ENCODE results near the gene GPC6.

GPC6 gene

GRCh38 chr13:93418398-93418797, 191.8 kb downstream of the GPC6 start:
- Histone ChIP-seq H3K9me3 (ENCODE audit: control insufficient read depth in 1 of 2, low read length in 2 of 2) (no peaks in the 10 kb centered on the region), H3K27ac (ENCODE audit: low read depth, low read length) (no peak overlapping the region)

GRCh38 chr13:93420206-93420605, 193.6 kb downstream of the GPC6 start:
- Histone ChIP-seq H3K9me3 (ENCODE audit: control insufficient read depth in 1 of 2, low read length in 2 of 2) (no peaks in the 10 kb centered on the region), H3K36me3 (ENCODE audit: control insufficient read depth in 1 of 2, insufficient read depth in 2 of 2, low read length in 2 of 2) (no peaks in the 10 kb centered on the region), H3K4me1 (ENCODE audit: control insufficient read depth in 1 of 2, insufficient read depth in 2 of 2, low read length in 2 of 2) (no peaks in the 10 kb centered on the region), H3K4me3 (ENCODE audit: low read depth in 1 of 2, low read length in 2 of 2) (no peak overlapping the region), H3K9ac (ENCODE audit: low read depth in 1 of 2, low read length in 2 of 2) (no peak overlapping the region), H3K27me3 (ENCODE audit: control insufficient read depth in 1 of 2, insufficient read depth in 2 of 2, low read length in 2 of 2) (no peaks in the 10 kb centered on the region), H3K27ac (ENCODE audit: low read depth, low read length) (no peak overlapping the region)

More at GRCh38 chr13:93418398-93418797, 191.8 kb downstream of the GPC6 start:
- no peaks in the 10 kb centered on the region for H3K27me3 ChIP-seq (ENCODE audit: control insufficient read depth in 1 of 2, insufficient read depth in 2 of 2, low read length in 2 of 2)
- H3K4me1 ChIP-seq (ENCODE audit: control insufficient read depth in 1 of 2, insufficient read depth in 2 of 2, low read length in 2 of 2): no peaks in the 10 kb centered on the region
- no peaks in the 10 kb centered on the region for H3K36me3 ChIP-seq (ENCODE audit: control insufficient read depth in 1 of 2, insufficient read depth in 2 of 2, low read length in 2 of 2)
- no peak overlapping the region for H3K9ac ChIP-seq (ENCODE audit: low read depth in 1 of 2, low read length in 2 of 2)
- no peak overlapping the region for H3K4me3 ChIP-seq (ENCODE audit: low read depth in 1 of 2, low read length in 2 of 2)

GRCh38 chr13:93420887-93421286, 194.3 kb downstream of the GPC6 start:
- Histone ChIP-seq H3K4me3 (ENCODE audit: low read depth in 1 of 2, low read length in 2 of 2) (no peak overlapping the region), H3K9me3 (ENCODE audit: control insufficient read depth in 1 of 2, low read length in 2 of 2) (no peaks in the 10 kb centered on the region), H3K9ac (ENCODE audit: low read depth in 1 of 2, low read length in 2 of 2) (no peak overlapping the region), H3K36me3 (ENCODE audit: control insufficient read depth in 1 of 2, insufficient read depth in 2 of 2, low read length in 2 of 2) (no peaks in the 10 kb centered on the region), H3K27me3 (ENCODE audit: control insufficient read depth in 1 of 2, insufficient read depth in 2 of 2, low read length in 2 of 2) (no peaks in the 10 kb centered on the region), H3K27ac (ENCODE audit: low read depth, low read length) (no peak overlapping the region), H3K4me1 (ENCODE audit: control insufficient read depth in 1 of 2, insufficient read depth in 2 of 2, low read length in 2 of 2) (no peaks in the 10 kb centered on the region)

GRCh38 chr13:93422980-93423543, 196.5 kb downstream of the GPC6 start:
- no peaks in the 10 kb centered on the region for H3K9me3 ChIP-seq (ENCODE audit: control insufficient read depth in 1 of 2, low read length in 2 of 2)
- H3K4me1 ChIP-seq (ENCODE audit: control insufficient read depth in 1 of 2, insufficient read depth in 2 of 2, low read length in 2 of 2): no peaks in the 10 kb centered on the region
- H3K27ac ChIP-seq (ENCODE audit: low read depth, low read length): no peak overlapping the region
- H3K9ac ChIP-seq (ENCODE audit: low read depth in 1 of 2, low read length in 2 of 2): no peak overlapping the region
- H3K4me3 ChIP-seq (ENCODE audit: low read depth in 1 of 2, low read length in 2 of 2): no peak overlapping the region
- H3K27me3 ChIP-seq (ENCODE audit: control insufficient read depth in 1 of 2, insufficient read depth in 2 of 2, low read length in 2 of 2): no peaks in the 10 kb centered on the region
- no peaks in the 10 kb centered on the region for H3K36me3 ChIP-seq (ENCODE audit: control insufficient read depth in 1 of 2, insufficient read depth in 2 of 2, low read length in 2 of 2)

GRCh38 chr13:93425411-93425810, 198.8 kb downstream of the GPC6 start:
- Histone ChIP-seq H3K4me3 (ENCODE audit: low read depth in 1 of 2, low read length in 2 of 2) (no peak overlapping the region), H3K9me3 (ENCODE audit: control insufficient read depth in 1 of 2, low read length in 2 of 2) (no peaks in the 10 kb centered on the region), H3K36me3 (ENCODE audit: control insufficient read depth in 1 of 2, insufficient read depth in 2 of 2, low read length in 2 of 2) (no peaks in the 10 kb centered on the region), H3K27me3 (ENCODE audit: control insufficient read depth in 1 of 2, insufficient read depth in 2 of 2, low read length in 2 of 2) (no peaks in the 10 kb centered on the region), H3K27ac (ENCODE audit: low read depth, low read length) (no peak overlapping the region), H3K4me1 (ENCODE audit: control insufficient read depth in 1 of 2, insufficient read depth in 2 of 2, low read length in 2 of 2) (no peaks in the 10 kb centered on the region), H3K9ac (ENCODE audit: low read depth in 1 of 2, low read length in 2 of 2) (no peak overlapping the region)

- H3K9ac ChIP-seq (ENCODE audit: low read depth in 1 of 2, low read length in 2 of 2): no peak overlapping the region
- no peaks in the 10 kb centered on the region for H3K27me3 ChIP-seq (ENCODE audit: control insufficient read depth in 1 of 2, insufficient read depth in 2 of 2, low read length in 2 of 2)
- no peak overlapping the region for H3K27ac ChIP-seq (ENCODE audit: low read depth, low read length)
- H3K36me3 ChIP-seq (ENCODE audit: control insufficient read depth in 1 of 2, insufficient read depth in 2 of 2, low read length in 2 of 2): no peaks in the 10 kb centered on the region
- H3K9me3 ChIP-seq (ENCODE audit: control insufficient read depth in 1 of 2, low read length in 2 of 2): no peaks in the 10 kb centered on the region
- no peak overlapping the region for H3K4me3 ChIP-seq (ENCODE audit: low read depth in 1 of 2, low read length in 2 of 2)
- no peaks in the 10 kb centered on the region for H3K4me1 ChIP-seq (ENCODE audit: control insufficient read depth in 1 of 2, insufficient read depth in 2 of 2, low read length in 2 of 2)
These were observed 203.8 kb downstream of the GPC6 start for GRCh38 chr13:93430381-93430780.

GRCh38 chr13:93435651-93436050, 209.0 kb downstream of the GPC6 start:
- no peaks in the 10 kb centered on the region for H3K9me3 ChIP-seq (ENCODE audit: control insufficient read depth in 1 of 2, low read length in 2 of 2)
- H3K4me1 ChIP-seq (ENCODE audit: control insufficient read depth in 1 of 2, insufficient read depth in 2 of 2, low read length in 2 of 2): no peaks in the 10 kb centered on the region
- no peaks in the 10 kb centered on the region for H3K27me3 ChIP-seq (ENCODE audit: control insufficient read depth in 1 of 2, insufficient read depth in 2 of 2, low read length in 2 of 2)
- H3K4me3 ChIP-seq (ENCODE audit: low read depth in 1 of 2, low read length in 2 of 2): no peak overlapping the region
- H3K27ac ChIP-seq (ENCODE audit: low read depth, low read length): no peak overlapping the region
- no peak overlapping the region for H3K9ac ChIP-seq (ENCODE audit: low read depth in 1 of 2, low read length in 2 of 2)
- H3K36me3 ChIP-seq (ENCODE audit: control insufficient read depth in 1 of 2, insufficient read depth in 2 of 2, low read length in 2 of 2): no peaks in the 10 kb centered on the region

- no peaks in the 10 kb centered on the region for H3K4me1 ChIP-seq (ENCODE audit: control insufficient read depth in 1 of 2, insufficient read depth in 2 of 2, low read length in 2 of 2)
- no peak overlapping the region for H3K4me3 ChIP-seq (ENCODE audit: low read depth in 1 of 2, low read length in 2 of 2)
- H3K36me3 ChIP-seq (ENCODE audit: control insufficient read depth in 1 of 2, insufficient read depth in 2 of 2, low read length in 2 of 2): no peaks in the 10 kb centered on the region
- H3K27ac ChIP-seq (ENCODE audit: low read depth, low read length): no peak overlapping the region
- H3K9me3 ChIP-seq (ENCODE audit: control insufficient read depth in 1 of 2, low read length in 2 of 2): no peaks in the 10 kb centered on the region
- H3K9ac ChIP-seq (ENCODE audit: low read depth in 1 of 2, low read length in 2 of 2): no peak overlapping the region
- no peaks in the 10 kb centered on the region for H3K27me3 ChIP-seq (ENCODE audit: control insufficient read depth in 1 of 2, insufficient read depth in 2 of 2, low read length in 2 of 2)
These were observed 210.5 kb downstream of the GPC6 start for GRCh38 chr13:93437081-93437480.

GRCh38 chr13:93446238-93446637, 219.6 kb downstream of the GPC6 start:
- no peaks in the 10 kb centered on the region for H3K36me3 ChIP-seq (ENCODE audit: control insufficient read depth in 1 of 2, insufficient read depth in 2 of 2, low read length in 2 of 2)
- no peaks in the 10 kb centered on the region for H3K4me1 ChIP-seq (ENCODE audit: control insufficient read depth in 1 of 2, insufficient read depth in 2 of 2, low read length in 2 of 2)
- H3K27ac ChIP-seq (ENCODE audit: low read depth, low read length): no peak overlapping the region
- H3K27me3 ChIP-seq (ENCODE audit: control insufficient read depth in 1 of 2, insufficient read depth in 2 of 2, low read length in 2 of 2): no peaks in the 10 kb centered on the region
- no peak overlapping the region for H3K9ac ChIP-seq (ENCODE audit: low read depth in 1 of 2, low read length in 2 of 2)
- H3K4me3 ChIP-seq (ENCODE audit: low read depth in 1 of 2, low read length in 2 of 2): no peak overlapping the region
- H3K9me3 ChIP-seq (ENCODE audit: control insufficient read depth in 1 of 2, low read length in 2 of 2): no peaks in the 10 kb centered on the region

GRCh38 chr13:93450191-93450621, 223.6 kb downstream of the GPC6 start:
- Histone ChIP-seq H3K36me3 (ENCODE audit: control insufficient read depth in 1 of 2, insufficient read depth in 2 of 2, low read length in 2 of 2) (no peaks in the 10 kb centered on the region), H3K27me3 (ENCODE audit: control insufficient read depth in 1 of 2, insufficient read depth in 2 of 2, low read length in 2 of 2) (no peaks in the 10 kb centered on the region), H3K4me3 (ENCODE audit: low read depth in 1 of 2, low read length in 2 of 2) (no peak overlapping the region), H3K9ac (ENCODE audit: low read depth in 1 of 2, low read length in 2 of 2) (no peak overlapping the region), H3K4me1 (ENCODE audit: control insufficient read depth in 1 of 2, insufficient read depth in 2 of 2, low read length in 2 of 2) (no peaks in the 10 kb centered on the region), H3K27ac (ENCODE audit: low read depth, low read length) (no peak overlapping the region), H3K9me3 (ENCODE audit: control insufficient read depth in 1 of 2, low read length in 2 of 2) (no peaks in the 10 kb centered on the region)

GRCh38 chr13:93450761-93451160, 224.2 kb downstream of the GPC6 start:
- H3K36me3 ChIP-seq (ENCODE audit: control insufficient read depth in 1 of 2, insufficient read depth in 2 of 2, low read length in 2 of 2): no peaks in the 10 kb centered on the region
- H3K4me3 ChIP-seq (ENCODE audit: low read depth in 1 of 2, low read length in 2 of 2): no peak overlapping the region
- H3K4me1 ChIP-seq (ENCODE audit: control insufficient read depth in 1 of 2, insufficient read depth in 2 of 2, low read length in 2 of 2): no peaks in the 10 kb centered on the region
- H3K9ac ChIP-seq (ENCODE audit: low read depth in 1 of 2, low read length in 2 of 2): no peak overlapping the region
- H3K27ac ChIP-seq (ENCODE audit: low read depth, low read length): no peak overlapping the region
- H3K27me3 ChIP-seq (ENCODE audit: control insufficient read depth in 1 of 2, insufficient read depth in 2 of 2, low read length in 2 of 2): no peaks in the 10 kb centered on the region
- no peaks in the 10 kb centered on the region for H3K9me3 ChIP-seq (ENCODE audit: control insufficient read depth in 1 of 2, low read length in 2 of 2)

All from duodenal mucosa (tissue), 2 donors.